Activated CD8-positive, alpha-beta memory T cell treated with anti-CD3 and anti-CD28 coated beads, Interleukin-2, amount 10 ng/mL, durations not matched to agents 7 days and 5 days (primary cell): ENCODE results near the gene SLFN11. TPM values are rescaled to one million over a fixed set of nuclear protein-coding genes. Genes with fewer than 3 reads are reported as not detected.
"Not testable (repeated sequence)": the region's sequence is repeated elsewhere in the genome, so short reads cannot be mapped to it uniquely, and the experiment has no call there.

Experiments
- ATAC-seq: fragments of 150-1000 bp; cut with Tn5 transposase; one replicate; pipeline ENCODE4 v1.10.0; 2021; ENCODE audit warnings: moderate library complexity
- CTCF ChIA-PET: fragments of 350-600 bp; sonication (Branson Sonifier 250); formaldehyde crosslinking; loops from one replicate; lab custom pipeline; 2021; ENCODE audit warnings: antibody characterized with exemption; lab: Charles Lee
- DNase-seq: peaks from one replicate; pipeline ENCODE4 v3.0.0-alpha.2; 2020
- H3K27ac Mint-ChIP-seq: one replicate; pipeline ENCODE4 v1.8.0; 2021; ENCODE audit warnings: mild to moderate bottlenecking, mixed read lengths
- H3K27me3 Mint-ChIP-seq: one replicate; pipeline ENCODE4 v1.8.0; 2021; ENCODE audit warnings: mixed read lengths
- H3K36me3 Mint-ChIP-seq: one replicate; pipeline ENCODE4 v1.8.0; 2021; ENCODE audit warnings: mild to moderate bottlenecking, mixed read lengths
- H3K4me1 Mint-ChIP-seq: one replicate; pipeline ENCODE4 v1.8.0; 2021; ENCODE audit warnings: mixed read lengths
- H3K4me3 Mint-ChIP-seq: one replicate; pipeline ENCODE4 v1.8.0; 2021; ENCODE audit warnings: mild to moderate bottlenecking, moderate library complexity, mixed read lengths
- H3K9me3 Mint-ChIP-seq: one replicate; pipeline ENCODE4 v1.8.0; 2022; ENCODE audit warnings: low read depth, mixed read lengths
- total RNA-seq, 2 experiments: library from RNA; stranded (reverse); gene quantifications; one replicate each; pipeline ENCODE4 v1.2.3, GENCODE V29; 2021

The SLFN11 gene
- total RNA-seq, 2 experiments from 2014 or later = 65.6 to 73.3 TPM

- CTCF ChIA-PET = interaction anchor here (2.5 kb wide), 1 partner anchor 33 kb away, joined by 10 read pairs; no protein-coding TSS in a partner anchor
- H3K9me3 Mint-ChIP-seq = peaks cover 5% of the 10 kb centered on the region
- ATAC-seq = peak; percentile 14
- H3K27ac Mint-ChIP-seq = peak overlapping the region; percentile 61
- no peak for DNase-seq
- H3K4me1 Mint-ChIP-seq = peaks cover 66% of the 10 kb centered on the region
- peak overlapping the region; percentile 80 for H3K4me3 Mint-ChIP-seq
- H3K27me3 Mint-ChIP-seq = peaks cover 24% of the 10 kb centered on the region
- H3K36me3 Mint-ChIP-seq = peaks cover 41% of the 10 kb centered on the region
These were observed 27.9 kb downstream of the SLFN11 start for GRCh38 chr17:35345445-35345925.

- H3K9me3 Mint-ChIP-seq = peaks cover 8% of the 10 kb centered on the region
- peaks cover 69% of the 10 kb centered on the region for H3K4me1 Mint-ChIP-seq
- no peak overlapping the region for H3K4me3 Mint-ChIP-seq
- H3K27ac Mint-ChIP-seq = no peak overlapping the region
- ATAC-seq (no peak), DNase-seq (no peak)
- H3K36me3 Mint-ChIP-seq = peaks cover 46% of the 10 kb centered on the region
- H3K27me3 Mint-ChIP-seq = peaks cover 24% of the 10 kb centered on the region
- CTCF ChIA-PET = no interaction called here
These were observed 29.2 kb downstream of the SLFN11 start for GRCh38 chr17:35344262-35344661.

DNA sequence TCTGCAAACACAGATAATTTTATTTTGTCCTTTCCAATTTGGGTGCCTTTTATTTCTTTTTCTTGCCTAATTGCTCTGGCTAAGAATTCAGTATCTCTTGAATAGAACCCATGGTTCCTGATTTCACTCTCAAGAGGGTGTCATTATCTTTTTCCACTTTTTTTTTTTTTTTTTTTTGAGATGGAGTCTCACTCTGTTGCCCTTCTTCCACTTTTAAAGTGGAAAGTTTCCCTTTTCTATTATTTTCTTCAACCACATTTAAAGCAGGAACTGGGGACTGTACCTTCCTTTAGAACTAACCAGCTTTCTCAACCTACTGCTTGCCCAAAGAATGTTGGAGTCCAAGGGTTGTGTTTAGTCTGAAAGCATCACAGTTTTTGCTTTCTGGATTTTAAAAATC is 31.1 kb downstream of the SLFN11 start:
- no peak for ATAC-seq
- Mint-ChIP-seq H3K27ac (peak overlapping the region; percentile 75), H3K4me1 (peaks cover 58% of the 10 kb centered on the region), H3K36me3 (peaks cover 36% of the 10 kb centered on the region), H3K27me3 (peaks cover 24% of the 10 kb centered on the region), H3K9me3 (peaks cover 8% of the 10 kb centered on the region), H3K4me3 (peak overlapping the region; percentile 65)
- CTCF ChIA-PET = interaction anchor here (0.7 to 1.2 kb wide), 2 partner anchors 29 kb away, joined by 4 to 7 read pairs; no protein-coding TSS in a partner anchor
- DNase-seq = no peak

DNA sequence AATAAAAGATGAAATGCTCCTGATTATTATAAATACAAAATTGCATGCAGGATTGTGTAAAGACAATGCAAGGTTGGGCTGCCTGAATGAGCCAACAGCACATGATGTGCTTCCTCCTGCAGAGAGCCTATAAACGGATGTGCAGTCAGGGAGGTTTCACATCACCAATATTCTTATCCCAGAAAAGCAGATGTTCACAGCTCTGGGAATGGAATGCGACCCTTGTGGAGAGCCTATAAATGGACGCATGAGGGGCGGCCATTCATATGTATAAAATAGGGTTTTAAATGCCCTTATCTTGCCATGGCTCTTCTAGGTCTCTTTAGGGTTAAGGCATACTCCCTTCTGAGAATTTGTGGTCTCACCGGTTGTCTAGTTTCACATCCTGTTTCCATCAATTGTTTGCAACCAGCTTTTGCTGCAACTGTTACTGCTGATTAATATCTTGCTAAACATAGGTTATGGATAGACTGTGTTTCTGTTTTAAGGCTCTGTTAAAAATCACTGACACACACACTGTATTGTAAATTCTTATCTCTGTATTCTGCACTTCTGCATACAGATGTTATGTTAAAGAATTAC is 31.9 kb downstream of the SLFN11 start:
- Mint-ChIP-seq H3K27me3 (peaks cover 24% of the 10 kb centered on the region), H3K27ac (peak overlapping the region; percentile 75), H3K9me3 (peaks cover 8% of the 10 kb centered on the region), H3K4me1 (peaks cover 54% of the 10 kb centered on the region), H3K4me3 (peak overlapping the region; percentile 65), H3K36me3 (peaks cover 36% of the 10 kb centered on the region)
- ATAC-seq = no peak
- DNase-seq = peak; percentile 75
- CTCF ChIA-PET = interaction anchor here (0.7 kb wide), 1 partner anchor 28 kb away, joined by 4 read pairs; no protein-coding TSS in a partner anchor

GRCh38 chr17:35338230-35338629 is 35.2 kb downstream of the SLFN11 start:
- H3K27ac Mint-ChIP-seq = no peak overlapping the region
- peaks cover 30% of the 10 kb centered on the region for H3K4me1 Mint-ChIP-seq
- DNase-seq = no peak
- H3K36me3 Mint-ChIP-seq = peaks cover 35% of the 10 kb centered on the region
- peaks cover 8% of the 10 kb centered on the region for H3K9me3 Mint-ChIP-seq
- H3K27me3 Mint-ChIP-seq = peaks cover 4% of the 10 kb centered on the region
- no peak for ATAC-seq
- H3K4me3 Mint-ChIP-seq = no peak overlapping the region
- CTCF ChIA-PET = interaction anchor here (1.3 kb wide), 1 partner anchor 213 kb away, joined by 4 read pairs; no protein-coding TSS in a partner anchor

- no peak for DNase-seq
- peaks cover 36% of the 10 kb centered on the region for H3K36me3 Mint-ChIP-seq
- peaks cover 21% of the 10 kb centered on the region for H3K4me1 Mint-ChIP-seq
- H3K27me3 Mint-ChIP-seq = peaks cover 2% of the 10 kb centered on the region
- ATAC-seq = no peak
- H3K4me3 Mint-ChIP-seq = no peak overlapping the region
- peaks cover 6% of the 10 kb centered on the region for H3K9me3 Mint-ChIP-seq
- H3K27ac Mint-ChIP-seq = no peak overlapping the region
- CTCF ChIA-PET = interaction anchor here (1.1 kb wide), 1 partner anchor 217 kb away, joined by 3 read pairs; the partner anchor contains the start of gene RAD51D
These were observed 36.1 kb downstream of the SLFN11 start for GRCh38 chr17:35337364-35337763.

DNA sequence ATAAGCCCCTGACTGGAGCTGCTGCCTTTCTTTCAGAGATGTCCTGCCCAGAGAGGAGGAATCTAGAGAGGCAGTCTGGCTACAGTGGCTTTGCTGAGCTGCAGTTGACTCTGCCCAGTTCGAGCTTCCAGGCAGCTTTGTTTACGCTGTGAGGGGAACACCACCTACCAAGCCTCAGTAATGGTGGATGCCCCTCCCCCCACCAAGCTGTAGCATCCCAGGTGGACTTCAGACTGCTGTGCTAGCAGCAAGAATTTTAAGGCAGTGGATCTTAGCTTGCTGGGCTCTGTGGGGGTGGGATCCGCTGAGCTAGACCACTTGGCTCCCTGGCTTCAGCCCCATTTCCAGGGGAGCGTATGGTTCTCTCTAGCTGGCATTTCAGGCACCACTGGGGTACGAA is 39.8 kb downstream of the SLFN11 start:
- ATAC-seq = not testable (repeated sequence)

GRCh38 chr17:35322749-35323148 is 50.7 kb downstream of the SLFN11 start:
- Mint-ChIP-seq H3K27me3 (no peaks in the 10 kb centered on the region), H3K36me3 (peaks cover 63% of the 10 kb centered on the region), H3K27ac (no peak overlapping the region), H3K4me3 (no peak overlapping the region), H3K4me1 (peaks cover 8% of the 10 kb centered on the region), H3K9me3 (peaks cover 9% of the 10 kb centered on the region)
- CTCF ChIA-PET = no interaction called here
- ATAC-seq = no peak
- DNase-seq = no peak

More for the DNA sequence above, 39.8 kb downstream of the SLFN11 start:
- H3K4me3 Mint-ChIP-seq, DNase-seq, H3K4me1 Mint-ChIP-seq, H3K27me3 Mint-ChIP-seq, H3K9me3 Mint-ChIP-seq, H3K27ac Mint-ChIP-seq, CTCF ChIA-PET: not testable (repeated sequence)
- H3K36me3 Mint-ChIP-seq = peaks cover 24% of the 10 kb centered on the region

- H3K27me3 Mint-ChIP-seq = no peaks in the 10 kb centered on the region
- H3K4me1 Mint-ChIP-seq = peaks cover 47% of the 10 kb centered on the region
- ATAC-seq (no peak), DNase-seq (no peak)
- CTCF ChIA-PET = interaction anchor here (0.7 to 1.0 kb wide), 2 partner anchors 9 to 15 kb away, joined by 3 read pairs; no protein-coding TSS in a partner anchor
- H3K4me3 Mint-ChIP-seq = no peak overlapping the region
- no peaks in the 10 kb centered on the region for H3K9me3 Mint-ChIP-seq
- no peak overlapping the region for H3K27ac Mint-ChIP-seq
- peaks cover 14% of the 10 kb centered on the region for H3K36me3 Mint-ChIP-seq
These were observed 57.5 kb downstream of the SLFN11 start for GRCh38 chr17:35315971-35316370.

DNA sequence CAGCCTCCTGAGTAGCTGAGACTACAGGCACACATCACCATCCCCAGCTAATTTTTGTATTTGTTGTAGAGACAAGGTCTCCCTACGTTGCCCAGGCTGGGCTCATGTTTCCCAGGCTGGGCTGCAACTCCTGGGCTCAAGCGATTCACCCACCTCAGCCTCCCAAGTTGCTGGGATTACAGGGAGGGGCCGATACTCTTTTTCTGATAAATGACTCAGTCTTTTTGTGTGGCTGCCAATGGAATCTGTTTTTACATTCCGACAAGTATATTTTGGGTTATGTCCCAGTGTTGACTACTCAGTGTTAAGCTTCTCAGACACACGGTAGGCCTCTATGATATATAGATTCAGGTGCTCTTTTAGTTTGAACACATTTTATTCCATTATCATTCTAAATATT is 58.1 kb downstream of the SLFN11 start:
- CTCF ChIA-PET = interaction anchor here (1.0 kb wide), 1 partner anchor 16 kb away, joined by 3 read pairs; no protein-coding TSS in a partner anchor
- Mint-ChIP-seq H3K36me3 (peaks cover 12% of the 10 kb centered on the region), H3K27me3 (no peaks in the 10 kb centered on the region), H3K9me3 (no peaks in the 10 kb centered on the region), H3K27ac (peak overlapping the region; percentile 2), H3K4me3 (no peak overlapping the region), H3K4me1 (peaks cover 47% of the 10 kb centered on the region)
- no peak for ATAC-seq
- DNase-seq = no peak

DNA sequence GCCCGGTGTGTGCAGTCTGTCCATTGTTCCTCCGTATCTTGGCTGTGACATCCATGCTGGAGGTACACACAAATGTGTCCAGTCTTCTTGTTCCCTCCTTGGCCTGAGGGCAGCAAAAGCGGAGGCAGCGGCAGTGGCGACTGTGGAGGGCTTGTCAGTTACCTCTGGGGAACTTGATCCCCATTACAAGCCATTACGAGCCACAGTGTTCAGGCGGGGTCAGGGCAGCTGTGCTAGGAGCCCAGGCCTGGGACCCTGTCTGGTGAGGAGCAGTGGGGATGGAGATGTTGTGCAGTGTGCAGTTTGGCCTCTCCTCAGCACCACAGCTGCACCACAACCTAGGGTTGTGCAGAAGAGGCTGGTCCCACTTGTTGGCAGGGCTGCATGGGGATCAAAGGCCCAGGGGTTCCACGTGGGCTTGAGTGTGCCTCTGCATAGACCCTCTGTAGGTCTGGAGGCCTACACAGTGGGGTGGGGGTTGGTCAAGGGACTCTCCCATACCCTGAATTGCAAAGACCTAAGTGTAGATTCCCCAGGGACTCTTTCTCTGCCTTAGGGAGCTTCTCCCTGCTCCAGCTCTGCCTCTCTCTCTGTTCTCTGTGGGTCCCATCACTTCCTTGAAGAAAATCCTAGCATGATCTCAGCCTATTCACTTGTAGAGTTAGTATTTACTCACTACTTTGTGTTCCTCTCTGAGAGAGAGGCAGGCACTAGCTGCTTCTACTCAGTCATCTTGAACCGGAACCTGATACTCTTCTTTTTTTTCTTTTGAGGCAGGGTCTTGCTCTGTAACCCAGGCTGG is 58.8 kb downstream of the SLFN11 start:
- Mint-ChIP-seq H3K27ac (peak overlapping the region; percentile 2), H3K4me3 (peak overlapping the region; percentile 91), H3K36me3 (peaks cover 8% of the 10 kb centered on the region), H3K27me3 (no peaks in the 10 kb centered on the region), H3K9me3 (no peaks in the 10 kb centered on the region), H3K4me1 (peaks cover 47% of the 10 kb centered on the region)
- DNase-seq (no peak), ATAC-seq (no peak)
- CTCF ChIA-PET = interaction anchor here (1.6 to 4.9 kb wide), 4 partner anchors 119 to 227 kb away, joined by 3 to 84 read pairs (median 20); partner anchors contain the start of gene SLFN12L

GRCh38 chr17:35313875-35314409 is 59.5 kb downstream of the SLFN11 start:
- H3K9me3 Mint-ChIP-seq = no peaks in the 10 kb centered on the region
- peaks cover 47% of the 10 kb centered on the region for H3K4me1 Mint-ChIP-seq
- H3K4me3 Mint-ChIP-seq = peak overlapping the region; percentile 91
- H3K27me3 Mint-ChIP-seq = no peaks in the 10 kb centered on the region
- CTCF ChIA-PET = interaction anchor here (0.8 to 4.9 kb wide), 20 partner anchors 11 to 265 kb away, joined by 3 to 84 read pairs (median 6); partner anchors contain the start of genes PEX12, SLFN12L, SLFN13 and SLFN5
- DNase-seq (peak; percentile 48), ATAC-seq (no peak)
- peak overlapping the region; percentile 93 for H3K27ac Mint-ChIP-seq
- peaks cover 3% of the 10 kb centered on the region for H3K36me3 Mint-ChIP-seq
